Hepatocyte (in vitro differentiated cells): ENCODE measurements around the gene LYSMD4. TPM values are rescaled to one million over a fixed set of nuclear protein-coding genes. Genes with fewer than 3 reads are reported as not detected.

Source experiments
- DNase-seq: peaks from one replicate; pipeline ENCODE4 v3.0.0-alpha.2; 2016; ENCODE audit warnings: low spot score
- H2AFZ ChIP-seq: fragments of 200-600 bp; sonication (generic); 2 replicates; pipeline ENCODE4 v1.6.0; 2016; ENCODE audit warnings: antibody characterized with exemption, mild to moderate bottlenecking
- H3K27ac ChIP-seq: fragments of 200-600 bp; sonication (generic); 2 replicates; pipeline ENCODE4 v1.5.1; 2016; ENCODE audit warnings: mild to moderate bottlenecking
- H3K27me3 ChIP-seq: fragments of 200-600 bp; sonication (generic); 2 replicates; pipeline ENCODE4 v1.6.1; 2016
- H3K36me3 ChIP-seq: fragments of 200-600 bp; sonication (generic); replicated peaks from 2 replicates; pipeline ENCODE4 v1.5.1; 2016; ENCODE audit warnings: low read depth; ENCODE audit not compliant: insufficient read depth
- H3K4me1 ChIP-seq: fragments of 200-600 bp; sonication (generic); 2 replicates; pipeline ENCODE4 v1.5.1; 2016; ENCODE audit warnings: mild to moderate bottlenecking, moderate library complexity; ENCODE audit not compliant: insufficient read depth
- H3K4me2 ChIP-seq: fragments of 200-600 bp; sonication (generic); 2 replicates; pipeline ENCODE4 v1.6.0; 2016
- H3K4me3 ChIP-seq: fragments of 200-600 bp; sonication (generic); 2 replicates; pipeline ENCODE4 v1.5.1; 2016; ENCODE audit warnings: mild to moderate bottlenecking
- H3K79me2 ChIP-seq: fragments of 200-600 bp; sonication (generic); 2 replicates; pipeline ENCODE4 v1.6.0; 2017; ENCODE audit warnings: mild to moderate bottlenecking
- H3K9me2 ChIP-seq: fragments of 200-600 bp; sonication (generic); replicated peaks from 2 replicates; pipeline ENCODE4 v1.6.0; 2017; ENCODE audit warnings: mild to moderate bottlenecking; ENCODE audit not compliant: insufficient read depth
- H3K9me3 ChIP-seq: fragments of 200-600 bp; sonication (generic); 2 replicates; pipeline ENCODE4 v1.5.1; 2016; ENCODE audit warnings: low read depth, mild to moderate bottlenecking
- H4K20me1 ChIP-seq: fragments of 200-600 bp; sonication (generic); 2 replicates; pipeline ENCODE4 v1.6.0; 2016; ENCODE audit warnings: mild to moderate bottlenecking; ENCODE audit not compliant: insufficient read depth, poor library complexity, severe bottlenecking
- EZH2 ChIP-seq: fragments of 200-600 bp; sonication (generic); IDR thresholded peaks from 2 replicates; pipeline ENCODE4 v1.6.1; 2016; ENCODE audit warnings: antibody characterized with exemption, mild to moderate bottlenecking, borderline replicate concordance
- EZH2phosphoT487 ChIP-seq: fragments of 200-600 bp; sonication (generic); IDR thresholded peaks from one replicate; pipeline ENCODE4 v1.6.1; 2018; ENCODE audit warnings: antibody characterized with exemption, mild to moderate bottlenecking, low read depth, moderate library complexity; ENCODE audit not compliant: unreplicated experiment, severe bottlenecking
- WGBS: methylation state at CpG from one replicate; pipeline ENCODE4 v1.1.6; 2016; ENCODE audit warnings: low lambda C conversion rate; ENCODE audit errors: missing lambda C conversion rate; 5-methylcytosine and 5-hydroxymethylcytosine counted together
- polyA plus RNA-seq: library from polyadenylated mRNA; unstranded; fragments of >200 nt; fragmentation: Nextera tagmentation; extraction: Ambion mirVana; gene quantifications from 2 replicates; pipeline ENCODE4 v1.2.1, GENCODE V29; 2016
- total RNA-seq: library from RNA; depleted of rRNA; stranded (reverse); fragments of >200 nt; gene quantifications from 2 replicates; pipeline ENCODE4 v1.2.3, GENCODE V29; 2014
- TF ChIP-seq, protein P1 (sequence below): fragments of 200-600 bp; sonication (generic); IDR thresholded peaks from 2 replicates; pipeline ENCODE4 v1.5.1; 2016; ENCODE audit warnings: antibody characterized with exemption, mild to moderate bottlenecking; ENCODE audit not compliant: poor library complexity

Gene LYSMD4
- total and polyA plus RNA-seq, 2 experiments from 2014 or later, result 12.8 to 15.4 TPM

DNA sequence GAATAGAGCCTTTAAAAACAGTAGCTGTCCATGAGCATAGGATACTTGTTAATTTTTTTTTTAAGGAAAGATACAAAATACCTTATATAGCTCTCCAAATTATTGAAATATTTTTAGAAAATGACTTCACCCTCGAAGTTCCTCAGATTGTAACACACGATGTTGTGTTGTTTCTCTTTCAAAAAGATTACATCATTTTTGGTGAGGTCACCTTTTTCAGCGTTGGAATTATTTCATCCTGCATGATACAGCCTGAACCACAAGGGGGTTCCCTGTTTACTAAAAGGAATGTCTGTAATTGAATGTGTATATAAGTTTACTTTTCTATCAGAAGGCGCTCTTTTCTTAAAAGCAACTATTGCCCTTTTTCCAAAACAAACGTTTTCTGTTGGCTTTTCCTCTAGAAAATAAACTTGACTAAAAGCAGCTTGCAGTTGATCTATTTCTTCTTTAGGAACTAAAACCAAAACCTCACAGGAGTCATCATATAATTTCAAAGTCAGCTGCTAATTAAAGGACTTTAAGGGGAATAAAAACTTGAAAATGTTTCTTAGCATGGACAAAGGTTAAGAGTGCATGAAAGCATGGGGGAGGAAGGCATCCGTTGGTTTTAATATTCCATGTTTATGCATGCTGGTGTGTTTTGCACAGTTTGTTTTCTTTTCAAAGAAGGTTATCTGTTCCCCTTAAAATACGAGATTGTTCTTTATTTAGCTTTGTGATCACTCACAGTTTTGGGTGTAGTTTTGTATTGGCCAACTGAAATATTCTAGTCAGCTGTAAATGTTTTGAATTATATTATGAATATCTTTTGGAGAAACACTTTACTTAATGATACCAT lies 29.4 kb downstream of the LYSMD4 start:
- TF ChIP-seq EZH2, result no peak
- TF ChIP-seq, protein P1, sequence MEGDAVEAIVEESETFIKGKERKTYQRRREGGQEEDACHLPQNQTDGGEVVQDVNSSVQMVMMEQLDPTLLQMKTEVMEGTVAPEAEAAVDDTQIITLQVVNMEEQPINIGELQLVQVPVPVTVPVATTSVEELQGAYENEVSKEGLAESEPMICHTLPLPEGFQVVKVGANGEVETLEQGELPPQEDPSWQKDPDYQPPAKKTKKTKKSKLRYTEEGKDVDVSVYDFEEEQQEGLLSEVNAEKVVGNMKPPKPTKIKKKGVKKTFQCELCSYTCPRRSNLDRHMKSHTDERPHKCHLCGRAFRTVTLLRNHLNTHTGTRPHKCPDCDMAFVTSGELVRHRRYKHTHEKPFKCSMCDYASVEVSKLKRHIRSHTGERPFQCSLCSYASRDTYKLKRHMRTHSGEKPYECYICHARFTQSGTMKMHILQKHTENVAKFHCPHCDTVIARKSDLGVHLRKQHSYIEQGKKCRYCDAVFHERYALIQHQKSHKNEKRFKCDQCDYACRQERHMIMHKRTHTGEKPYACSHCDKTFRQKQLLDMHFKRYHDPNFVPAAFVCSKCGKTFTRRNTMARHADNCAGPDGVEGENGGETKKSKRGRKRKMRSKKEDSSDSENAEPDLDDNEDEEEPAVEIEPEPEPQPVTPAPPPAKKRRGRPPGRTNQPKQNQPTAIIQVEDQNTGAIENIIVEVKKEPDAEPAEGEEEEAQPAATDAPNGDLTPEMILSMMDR, result peak; percentile 61
- no peaks in the 10 kb centered on the region for H3K9me3 ChIP-seq
- peak; percentile 83 for DNase-seq
- peaks cover 17% of the 10 kb centered on the region for H3K4me1 ChIP-seq
- H3K27ac ChIP-seq, result peak overlapping the region; percentile 77
- no peaks in the 10 kb centered on the region for H3K36me3 ChIP-seq
- H3K79me2 ChIP-seq, result no peaks in the 10 kb centered on the region
- no peaks in the 10 kb centered on the region for H3K9me2 ChIP-seq
- H4K20me1 ChIP-seq, result no peaks in the 10 kb centered on the region
- H3K27me3 ChIP-seq, result no peaks in the 10 kb centered on the region
- H2AFZ ChIP-seq, result peak overlapping the region; percentile 6
- WGBS, result 27% methylated on average over 7 of the region's 7 CpGs
- H3K4me2 ChIP-seq, result peak overlapping the region; percentile 60
- no peak overlapping the region for H3K4me3 ChIP-seq

DNA sequence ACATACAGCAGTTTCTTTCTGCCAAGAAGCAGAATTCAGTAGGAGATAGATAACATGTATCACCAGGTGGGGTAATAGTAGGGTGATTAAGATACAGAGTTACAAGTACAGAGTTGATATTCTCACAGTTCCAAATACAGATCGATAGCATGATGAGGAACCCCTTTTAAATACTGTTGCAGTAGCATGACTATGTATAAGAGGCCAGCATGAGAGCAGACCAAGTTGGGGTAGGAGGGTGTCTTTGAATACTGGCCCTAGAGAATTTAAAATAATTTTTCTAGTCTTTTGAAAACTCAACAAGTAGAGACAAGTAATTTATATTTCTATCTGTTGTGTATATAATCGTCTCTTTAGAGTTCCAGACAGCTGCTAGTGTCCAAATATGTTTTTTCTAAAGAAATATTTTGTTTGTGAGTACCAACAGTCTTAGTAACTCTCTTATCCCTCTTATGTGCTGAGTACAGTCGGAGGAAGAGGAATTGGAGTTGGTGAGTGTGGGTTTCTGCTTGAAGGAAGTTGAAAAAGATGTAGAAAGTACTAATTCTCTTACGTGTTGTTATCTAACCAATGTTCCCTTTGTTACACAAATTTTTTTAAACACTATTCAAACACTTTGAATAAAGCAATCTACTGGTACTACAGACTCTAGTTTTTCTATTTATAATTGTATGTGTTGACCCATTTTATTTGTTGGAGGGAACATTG lies 30.2 kb downstream of the LYSMD4 start:
- 65% methylated on average over 4 of the region's 4 CpGs for WGBS
- Histone ChIP-seq H3K27ac (peak overlapping the region; percentile 77), H3K9me2 (no peaks in the 10 kb centered on the region), H2AFZ (peak overlapping the region; percentile 6), H3K27me3 (no peaks in the 10 kb centered on the region), H3K9me3 (no peaks in the 10 kb centered on the region), H4K20me1 (no peaks in the 10 kb centered on the region), H3K36me3 (no peaks in the 10 kb centered on the region), H3K4me2 (peak overlapping the region; percentile 34), H3K79me2 (no peaks in the 10 kb centered on the region), H3K4me1 (peaks cover 13% of the 10 kb centered on the region), H3K4me3 (no peak overlapping the region)
- no peak for DNase-seq
- TF ChIP-seq, protein P1, result no peak
- no peak for TF ChIP-seq EZH2
- TF ChIP-seq EZH2phosphoT487, result no peak

DNA sequence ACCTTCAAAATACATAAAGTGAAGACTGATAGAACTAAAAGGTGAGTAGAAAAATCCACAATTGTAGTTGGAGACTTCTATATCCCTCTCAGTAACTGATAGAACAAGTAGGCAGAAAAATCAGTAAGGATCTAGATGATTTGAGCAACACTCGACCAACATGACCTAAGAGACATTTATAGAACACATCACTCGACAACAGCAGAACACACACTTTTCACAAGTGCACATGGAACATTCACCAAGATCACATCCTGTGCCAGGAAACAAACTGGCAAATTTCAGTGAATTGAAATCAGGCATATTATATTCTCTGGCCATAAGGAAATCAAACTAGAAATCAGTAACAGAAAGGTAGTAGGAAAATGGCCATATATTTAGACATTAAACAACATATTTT lies 37.1 kb downstream of the LYSMD4 start:
- no peak overlapping the region for H3K4me3 ChIP-seq
- no peaks in the 10 kb centered on the region for H3K79me2 ChIP-seq
- no peaks in the 10 kb centered on the region for H3K36me3 ChIP-seq
- no peaks in the 10 kb centered on the region for H3K4me1 ChIP-seq
- H4K20me1 ChIP-seq, result no peaks in the 10 kb centered on the region
- H3K4me2 ChIP-seq, result no peak overlapping the region
- H3K27ac ChIP-seq, result no peak overlapping the region
- 90% methylated on average over 2 of the region's 2 CpGs for WGBS
- H2AFZ ChIP-seq, result no peak overlapping the region
- H3K27me3 ChIP-seq, result no peaks in the 10 kb centered on the region
- no peak for DNase-seq
- no peak for TF ChIP-seq EZH2
- TF ChIP-seq EZH2phosphoT487, result no peak
- TF ChIP-seq, protein P1, result no peak
- H3K9me3 ChIP-seq, result no peaks in the 10 kb centered on the region
- no peaks in the 10 kb centered on the region for H3K9me2 ChIP-seq
